H9 (cell line): ENCODE data around the gene SLAIN1. TPM values are rescaled to one million over a fixed set of nuclear protein-coding genes. Genes with fewer than 3 reads are reported as not detected.

Experiments
- DNase-seq: peaks from one replicate; pipeline ENCODE4 v3.0.0-alpha.2; 2017
- H2AFZ ChIP-seq: one replicate; pipeline ENCODE4 v1.6.1; 2013; ENCODE audit warnings: mild to moderate bottlenecking, low read length, control low read depth, moderate library complexity
- H2AK5ac ChIP-seq: 2 replicates; pipeline ENCODE4 v1.6.1; 2013; ENCODE audit warnings: low read length, control low read depth, mixed read lengths; ENCODE audit not compliant: insufficient read length
- H2BK120ac ChIP-seq: one replicate; pipeline ENCODE4 v1.6.1; 2013; ENCODE audit warnings: low read depth, mild to moderate bottlenecking, low read length, control low read depth, inconsistent platforms; ENCODE audit not compliant: poor library complexity, severe bottlenecking
- H2BK12ac ChIP-seq: 2 replicates; pipeline ENCODE4 v1.6.1; 2013; ENCODE audit warnings: low read length, control low read depth, mixed read lengths, low read depth; ENCODE audit not compliant: insufficient read length
- H2BK15ac ChIP-seq: 2 replicates; pipeline ENCODE4 v1.6.1; 2013; ENCODE audit warnings: low read depth, low read length, control low read depth
- H2BK20ac ChIP-seq: one replicate; pipeline ENCODE4 v1.6.1; 2013; ENCODE audit warnings: low read depth, mild to moderate bottlenecking, low read length, control low read depth, inconsistent platforms; ENCODE audit not compliant: poor library complexity, severe bottlenecking
- H2BK5ac ChIP-seq: 2 replicates; pipeline ENCODE4 v1.6.1; 2013; ENCODE audit warnings: low read length, control low read depth, mixed read lengths; ENCODE audit not compliant: insufficient read length
- H3K14ac ChIP-seq: 2 replicates; pipeline ENCODE4 v1.6.1; 2013; ENCODE audit warnings: low read length, control low read depth; ENCODE audit not compliant: insufficient read depth
- H3K18ac ChIP-seq: 2 replicates; pipeline ENCODE4 v1.6.1; 2013; ENCODE audit warnings: low read depth, mild to moderate bottlenecking, mixed read lengths, low read length, control low read depth; ENCODE audit not compliant: insufficient read length
- H3K23ac ChIP-seq: 2 replicates; pipeline ENCODE4 v1.6.1; 2013; ENCODE audit warnings: low read length, control low read depth, mixed read lengths, low read depth; ENCODE audit not compliant: insufficient read length
- H3K23me2 ChIP-seq: 2 replicates; pipeline ENCODE4 v1.6.1; 2013; ENCODE audit warnings: low read depth, mild to moderate bottlenecking, mixed read lengths, low read length, control low read depth; ENCODE audit not compliant: insufficient read length, poor library complexity, severe bottlenecking
- H3K27ac ChIP-seq: 2 replicates; pipeline ENCODE4 v1.5.1; 2013; ENCODE audit warnings: low read length, control low read depth, mixed read lengths, low read depth; ENCODE audit not compliant: insufficient read length
- H3K27me3 ChIP-seq: 2 replicates; pipeline ENCODE4 v1.6.1; 2013; ENCODE audit warnings: low read length, control low read depth, inconsistent platforms; ENCODE audit not compliant: insufficient read depth
- H3K4ac ChIP-seq: 2 replicates; pipeline ENCODE4 v1.6.1; 2013; ENCODE audit warnings: low read depth, mild to moderate bottlenecking, control low read depth, inconsistent platforms, low read length, moderate library complexity
- H3K4me1 ChIP-seq: 2 replicates; pipeline ENCODE4 v1.6.1; 2013; ENCODE audit warnings: low read length, control low read depth, inconsistent platforms; ENCODE audit not compliant: insufficient read depth
- H3K4me2 ChIP-seq: 2 replicates; pipeline ENCODE4 v1.6.1; 2013; ENCODE audit warnings: low read length, control low read depth, mixed read lengths; ENCODE audit not compliant: insufficient read length, insufficient read depth
- H3K56ac ChIP-seq: 2 replicates; pipeline ENCODE4 v1.6.1; 2013; ENCODE audit warnings: low read depth, mild to moderate bottlenecking, mixed read lengths, low read length, control low read depth; ENCODE audit not compliant: insufficient read length
- H3K79me1 ChIP-seq: 2 replicates; pipeline ENCODE4 v1.6.1; 2013; ENCODE audit warnings: low read depth, mild to moderate bottlenecking, moderate library complexity, low read length, control low read depth, inconsistent platforms; ENCODE audit not compliant: insufficient read depth, poor library complexity, severe bottlenecking
- H3K79me2 ChIP-seq: 2 replicates; pipeline ENCODE4 v1.6.1; 2013; ENCODE audit warnings: low read length, control low read depth, inconsistent platforms; ENCODE audit not compliant: insufficient read depth
- H3K9ac ChIP-seq: 2 replicates; pipeline ENCODE4 v1.6.1; 2013; ENCODE audit warnings: low read length, control low read depth, mixed read lengths; ENCODE audit not compliant: insufficient read length; ENCODE audit errors: extremely low read depth
- H3K9me3 ChIP-seq: one replicate; pipeline ENCODE4 v1.6.1; 2013; ENCODE audit warnings: low read depth, low read length, inconsistent platforms; ENCODE audit not compliant: control insufficient read depth
- H3T11ph ChIP-seq: one replicate; pipeline ENCODE4 v1.6.1; 2013; ENCODE audit warnings: mild to moderate bottlenecking, low read length, control low read depth, inconsistent platforms
- H4K20me1 ChIP-seq: one replicate; pipeline ENCODE4 v1.6.1; 2013; ENCODE audit not compliant: control insufficient read depth, insufficient read length, insufficient read depth
- H4K5ac ChIP-seq: 2 replicates; pipeline ENCODE4 v1.6.1; 2013; ENCODE audit warnings: low read depth, mild to moderate bottlenecking, mixed read lengths, low read length, control low read depth; ENCODE audit not compliant: insufficient read length
- H4K8ac ChIP-seq: replicated peaks from 2 replicates; pipeline ENCODE4 v1.6.1; 2013; ENCODE audit warnings: low read length, control low read depth, mixed read lengths, low read depth; ENCODE audit not compliant: insufficient read length
- H4K91ac ChIP-seq: 2 replicates; pipeline ENCODE4 v1.6.1; 2013; ENCODE audit warnings: low read depth, mild to moderate bottlenecking, moderate library complexity, mixed read lengths, low read length, control low read depth; ENCODE audit not compliant: insufficient read length
- H3K27ac Mint-ChIP-seq, 3 experiments: 2 replicates in 2 of 3; 3 replicates in 1 of 3; pipeline ENCODE4 v1.8.0; 2020 to 2021; ENCODE audit warnings: mixed read lengths in 3 of 3, mild to moderate bottlenecking in 1 of 3, moderate library complexity in 1 of 3
- H3K27me3 Mint-ChIP-seq: 2 replicates; pipeline ENCODE4 v1.8.0; 2021; ENCODE audit warnings: low read depth, mild to moderate bottlenecking, moderate library complexity, mixed read lengths
- H3K36me3 Mint-ChIP-seq, 3 experiments: 2 replicates in 2 of 3; 3 replicates in 1 of 3; pipeline ENCODE4 v1.8.0; 2020 to 2021; ENCODE audit warnings: low read depth in 3 of 3, mixed read lengths in 3 of 3; ENCODE audit not compliant: insufficient read depth in 1 of 3
- H3K4me1 Mint-ChIP-seq, 2 experiments: 2 replicates each; pipeline ENCODE4 v1.8.0; 2020; ENCODE audit warnings: mixed read lengths in 2 of 2
- H3K4me3 Mint-ChIP-seq, 2 experiments: 2 replicates in 1 of 2; 3 replicates in 1 of 2; pipeline ENCODE4 v1.8.0; 2020 to 2021; ENCODE audit warnings: mild to moderate bottlenecking in 2 of 2, mixed read lengths in 2 of 2, moderate library complexity in 1 of 2
- H3K9me3 Mint-ChIP-seq, 2 experiments: 2 replicates in 1 of 2; 3 replicates in 1 of 2; pipeline ENCODE4 v1.8.0; 2020; ENCODE audit warnings: mild to moderate bottlenecking in 2 of 2, mixed read lengths in 2 of 2, moderate library complexity in 1 of 2
- WGBS: extraction: QIAGEN DNeasy Blood & Tissue Kit; methylation state at CpG from one replicate; pipeline ENCODE4 v1.1.7; 2013; ENCODE audit warnings: missing lambda C conversion rate, low lambda C conversion rate, mixed read lengths; ENCODE audit not compliant: insufficient read length; ENCODE audit errors: extremely low coverage; 5-methylcytosine and 5-hydroxymethylcytosine counted together
- total RNA-seq: library from RNA; stranded (reverse); gene quantifications from 2 replicates; pipeline ENCODE4 v1.2.1, GENCODE V29; 2021
- TF ChIP-seq, protein P1 (sequence below): fragments of 200-600 bp; sonication (generic); conservative IDR thresholded peaks from 3 replicates; pipeline ENCODE4 v1.8.0; 2021; ENCODE audit warnings: antibody characterized with exemption, mild to moderate bottlenecking

SLAIN1 gene
- total RNA-seq, 1 experiment from 2014 or later = 23.2 TPM

DNA sequence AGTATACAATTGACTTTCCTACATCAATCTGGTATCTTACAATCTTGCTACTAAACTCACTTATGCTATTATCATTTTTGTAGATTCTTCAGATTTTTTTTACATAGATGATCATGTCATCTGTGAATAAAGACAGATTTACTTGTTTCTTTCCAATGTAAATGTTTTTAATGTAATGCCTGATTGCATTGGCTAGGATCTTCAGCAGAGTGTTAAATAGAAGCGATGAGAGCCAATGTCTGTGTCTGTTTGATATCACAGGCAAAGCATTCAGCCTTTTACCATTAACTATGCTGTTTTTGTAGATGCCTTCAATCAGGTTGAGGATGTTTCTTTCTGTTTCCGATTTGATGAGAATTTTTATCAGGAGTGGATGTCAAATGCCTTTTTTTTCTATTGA is 19.2 kb downstream of the SLAIN1 start:
- Mint-ChIP-seq H3K36me3 (peaks cover 28 to 29% (median 28%) of the 10 kb centered on the region in 3 experiments), H3K4me1 (peaks cover 29 to 43% of the 10 kb centered on the region in 2 experiments), H3K27me3 (no peaks in the 10 kb centered on the region; the same call in none of the 2 replicates), H3K4me3 (no peak overlapping the region), H3K9me3 (peaks cover 17 to 18% of the 10 kb centered on the region in 2 experiments), H3K27ac (peak overlapping the region in 1 of 3 experiments; percentile 61; a peak in 1 of 7 replicates)
- no peak overlapping the region for H3T11ph ChIP-seq
- H3K4ac ChIP-seq = no peak overlapping the region
- no peak overlapping the region for H3K23ac ChIP-seq
- TF ChIP-seq, protein P1, sequence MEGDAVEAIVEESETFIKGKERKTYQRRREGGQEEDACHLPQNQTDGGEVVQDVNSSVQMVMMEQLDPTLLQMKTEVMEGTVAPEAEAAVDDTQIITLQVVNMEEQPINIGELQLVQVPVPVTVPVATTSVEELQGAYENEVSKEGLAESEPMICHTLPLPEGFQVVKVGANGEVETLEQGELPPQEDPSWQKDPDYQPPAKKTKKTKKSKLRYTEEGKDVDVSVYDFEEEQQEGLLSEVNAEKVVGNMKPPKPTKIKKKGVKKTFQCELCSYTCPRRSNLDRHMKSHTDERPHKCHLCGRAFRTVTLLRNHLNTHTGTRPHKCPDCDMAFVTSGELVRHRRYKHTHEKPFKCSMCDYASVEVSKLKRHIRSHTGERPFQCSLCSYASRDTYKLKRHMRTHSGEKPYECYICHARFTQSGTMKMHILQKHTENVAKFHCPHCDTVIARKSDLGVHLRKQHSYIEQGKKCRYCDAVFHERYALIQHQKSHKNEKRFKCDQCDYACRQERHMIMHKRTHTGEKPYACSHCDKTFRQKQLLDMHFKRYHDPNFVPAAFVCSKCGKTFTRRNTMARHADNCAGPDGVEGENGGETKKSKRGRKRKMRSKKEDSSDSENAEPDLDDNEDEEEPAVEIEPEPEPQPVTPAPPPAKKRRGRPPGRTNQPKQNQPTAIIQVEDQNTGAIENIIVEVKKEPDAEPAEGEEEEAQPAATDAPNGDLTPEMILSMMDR = no peak
- H3K9ac ChIP-seq = no peak overlapping the region
- no peaks in the 10 kb centered on the region for H3K9me3 ChIP-seq
- no peak overlapping the region for H2AFZ ChIP-seq
- no peak overlapping the region for H4K8ac ChIP-seq
- H3K14ac ChIP-seq = no peak overlapping the region
- H3K4me1 ChIP-seq = no peaks in the 10 kb centered on the region; the same call in 1 of the 2 replicates
- H3K79me1 ChIP-seq = no peaks in the 10 kb centered on the region
- WGBS = no CpG with 5 or more reads among the region's 2 CpGs
- H3K79me2 ChIP-seq = peaks cover 6% of the 10 kb centered on the region; the same call in 1 of the 2 replicates
- H4K91ac ChIP-seq = no peak overlapping the region
- DNase-seq = no peak
- no peak overlapping the region for H2BK20ac ChIP-seq
- H2AK5ac ChIP-seq = no peak overlapping the region
- no peak overlapping the region for H3K27ac ChIP-seq
- no peaks in the 10 kb centered on the region for H4K20me1 ChIP-seq
- no peaks in the 10 kb centered on the region for H3K23me2 ChIP-seq
- no peak overlapping the region for H3K56ac ChIP-seq
- H2BK120ac ChIP-seq = no peak overlapping the region
- no peaks in the 10 kb centered on the region for H3K27me3 ChIP-seq
- no peak overlapping the region for H3K4me2 ChIP-seq
- no peak overlapping the region for H4K5ac ChIP-seq
- H3K18ac ChIP-seq = no peak overlapping the region
- H2BK15ac ChIP-seq = no peak overlapping the region
- H2BK12ac ChIP-seq = no peak overlapping the region
- no peak overlapping the region for H2BK5ac ChIP-seq
